ENCODE measurements around the gene TMEM238.
A peak's percentile ranks its signal among the peaks of the same experiment; 100 is the strongest.

DNA sequence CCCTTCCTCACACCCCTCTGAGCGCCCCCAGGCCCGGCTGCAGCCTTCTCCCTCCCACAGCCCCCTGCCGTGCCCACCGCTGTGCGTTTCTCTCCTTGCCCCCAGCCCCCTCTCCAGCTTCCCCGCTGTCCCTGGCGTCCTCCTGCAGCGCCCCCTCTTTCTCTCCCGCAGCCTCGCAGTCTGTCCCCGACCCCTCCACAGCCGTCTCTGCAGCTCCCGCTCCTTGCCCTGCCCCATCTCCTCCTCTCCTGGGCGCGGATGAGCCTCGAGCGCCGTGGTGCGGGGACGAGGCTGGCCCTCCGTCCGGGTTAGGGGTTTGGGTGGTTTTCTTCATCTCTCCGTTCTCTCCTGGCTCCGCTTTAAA lies 43.3 kb downstream of the TMEM238 start:
- TF ChIP-seq ZNF384 (IDR thresholded peaks at IDR 0.05; ENCODE audit: borderline replicate concordance, low read depth, low read length): no peak
- no peak for TF ChIP-seq KDM1A (IDR thresholded peaks at IDR 0.05; ENCODE audit: borderline replicate concordance)
- TF ChIP-seq POU2F2 (IDR thresholded peaks at IDR 0.05; ENCODE audit: borderline replicate concordance, low read depth, low read length): no peak
- TF ChIP-seq SP1 (IDR thresholded peaks at IDR 0.05; ENCODE audit: low read depth, low read length): no peak
- TF ChIP-seq SREBF1 (IDR thresholded peaks at IDR 0.05; ENCODE audit: low read length): no peak
- TF ChIP-seq, protein P1, sequence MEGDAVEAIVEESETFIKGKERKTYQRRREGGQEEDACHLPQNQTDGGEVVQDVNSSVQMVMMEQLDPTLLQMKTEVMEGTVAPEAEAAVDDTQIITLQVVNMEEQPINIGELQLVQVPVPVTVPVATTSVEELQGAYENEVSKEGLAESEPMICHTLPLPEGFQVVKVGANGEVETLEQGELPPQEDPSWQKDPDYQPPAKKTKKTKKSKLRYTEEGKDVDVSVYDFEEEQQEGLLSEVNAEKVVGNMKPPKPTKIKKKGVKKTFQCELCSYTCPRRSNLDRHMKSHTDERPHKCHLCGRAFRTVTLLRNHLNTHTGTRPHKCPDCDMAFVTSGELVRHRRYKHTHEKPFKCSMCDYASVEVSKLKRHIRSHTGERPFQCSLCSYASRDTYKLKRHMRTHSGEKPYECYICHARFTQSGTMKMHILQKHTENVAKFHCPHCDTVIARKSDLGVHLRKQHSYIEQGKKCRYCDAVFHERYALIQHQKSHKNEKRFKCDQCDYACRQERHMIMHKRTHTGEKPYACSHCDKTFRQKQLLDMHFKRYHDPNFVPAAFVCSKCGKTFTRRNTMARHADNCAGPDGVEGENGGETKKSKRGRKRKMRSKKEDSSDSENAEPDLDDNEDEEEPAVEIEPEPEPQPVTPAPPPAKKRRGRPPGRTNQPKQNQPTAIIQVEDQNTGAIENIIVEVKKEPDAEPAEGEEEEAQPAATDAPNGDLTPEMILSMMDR (IDR thresholded peaks at IDR 0.05 in 2 of 3, conservative IDR thresholded peaks at IDR 0.05 in 1 of 3; ENCODE audit: control insufficient read depth in 2 of 3, extremely low read depth in 1 of 3, insufficient read depth in 1 of 3, low read depth in 3 of 3, low read length in 3 of 3): peak; percentile 21 to 27 (median 23); a peak in 4 of 6 replicates
- TF ChIP-seq CEBPB (IDR thresholded peaks at IDR 0.05; ENCODE audit: borderline replicate concordance in 1 of 2, low read depth in 2 of 2, low read length in 2 of 2): no peak
- TF ChIP-seq, protein P2, sequence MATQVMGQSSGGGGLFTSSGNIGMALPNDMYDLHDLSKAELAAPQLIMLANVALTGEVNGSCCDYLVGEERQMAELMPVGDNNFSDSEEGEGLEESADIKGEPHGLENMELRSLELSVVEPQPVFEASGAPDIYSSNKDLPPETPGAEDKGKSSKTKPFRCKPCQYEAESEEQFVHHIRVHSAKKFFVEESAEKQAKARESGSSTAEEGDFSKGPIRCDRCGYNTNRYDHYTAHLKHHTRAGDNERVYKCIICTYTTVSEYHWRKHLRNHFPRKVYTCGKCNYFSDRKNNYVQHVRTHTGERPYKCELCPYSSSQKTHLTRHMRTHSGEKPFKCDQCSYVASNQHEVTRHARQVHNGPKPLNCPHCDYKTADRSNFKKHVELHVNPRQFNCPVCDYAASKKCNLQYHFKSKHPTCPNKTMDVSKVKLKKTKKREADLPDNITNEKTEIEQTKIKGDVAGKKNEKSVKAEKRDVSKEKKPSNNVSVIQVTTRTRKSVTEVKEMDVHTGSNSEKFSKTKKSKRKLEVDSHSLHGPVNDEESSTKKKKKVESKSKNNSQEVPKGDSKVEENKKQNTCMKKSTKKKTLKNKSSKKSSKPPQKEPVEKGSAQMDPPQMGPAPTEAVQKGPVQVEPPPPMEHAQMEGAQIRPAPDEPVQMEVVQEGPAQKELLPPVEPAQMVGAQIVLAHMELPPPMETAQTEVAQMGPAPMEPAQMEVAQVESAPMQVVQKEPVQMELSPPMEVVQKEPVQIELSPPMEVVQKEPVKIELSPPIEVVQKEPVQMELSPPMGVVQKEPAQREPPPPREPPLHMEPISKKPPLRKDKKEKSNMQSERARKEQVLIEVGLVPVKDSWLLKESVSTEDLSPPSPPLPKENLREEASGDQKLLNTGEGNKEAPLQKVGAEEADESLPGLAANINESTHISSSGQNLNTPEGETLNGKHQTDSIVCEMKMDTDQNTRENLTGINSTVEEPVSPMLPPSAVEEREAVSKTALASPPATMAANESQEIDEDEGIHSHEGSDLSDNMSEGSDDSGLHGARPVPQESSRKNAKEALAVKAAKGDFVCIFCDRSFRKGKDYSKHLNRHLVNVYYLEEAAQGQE (IDR thresholded peaks at IDR 0.05; ENCODE audit: low read depth, low read length): no peak
- no peak for TF ChIP-seq ATF7 (IDR thresholded peaks at IDR 0.05; ENCODE audit: low read depth)
- TF ChIP-seq, protein P3, sequence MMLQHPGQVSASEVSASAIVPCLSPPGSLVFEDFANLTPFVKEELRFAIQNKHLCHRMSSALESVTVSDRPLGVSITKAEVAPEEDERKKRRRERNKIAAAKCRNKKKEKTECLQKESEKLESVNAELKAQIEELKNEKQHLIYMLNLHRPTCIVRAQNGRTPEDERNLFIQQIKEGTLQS (IDR thresholded peaks at IDR 0.05; ENCODE audit: borderline replicate concordance, extremely low read depth, low read depth, low read length): no peak
- TF ChIP-seq, protein P4, sequence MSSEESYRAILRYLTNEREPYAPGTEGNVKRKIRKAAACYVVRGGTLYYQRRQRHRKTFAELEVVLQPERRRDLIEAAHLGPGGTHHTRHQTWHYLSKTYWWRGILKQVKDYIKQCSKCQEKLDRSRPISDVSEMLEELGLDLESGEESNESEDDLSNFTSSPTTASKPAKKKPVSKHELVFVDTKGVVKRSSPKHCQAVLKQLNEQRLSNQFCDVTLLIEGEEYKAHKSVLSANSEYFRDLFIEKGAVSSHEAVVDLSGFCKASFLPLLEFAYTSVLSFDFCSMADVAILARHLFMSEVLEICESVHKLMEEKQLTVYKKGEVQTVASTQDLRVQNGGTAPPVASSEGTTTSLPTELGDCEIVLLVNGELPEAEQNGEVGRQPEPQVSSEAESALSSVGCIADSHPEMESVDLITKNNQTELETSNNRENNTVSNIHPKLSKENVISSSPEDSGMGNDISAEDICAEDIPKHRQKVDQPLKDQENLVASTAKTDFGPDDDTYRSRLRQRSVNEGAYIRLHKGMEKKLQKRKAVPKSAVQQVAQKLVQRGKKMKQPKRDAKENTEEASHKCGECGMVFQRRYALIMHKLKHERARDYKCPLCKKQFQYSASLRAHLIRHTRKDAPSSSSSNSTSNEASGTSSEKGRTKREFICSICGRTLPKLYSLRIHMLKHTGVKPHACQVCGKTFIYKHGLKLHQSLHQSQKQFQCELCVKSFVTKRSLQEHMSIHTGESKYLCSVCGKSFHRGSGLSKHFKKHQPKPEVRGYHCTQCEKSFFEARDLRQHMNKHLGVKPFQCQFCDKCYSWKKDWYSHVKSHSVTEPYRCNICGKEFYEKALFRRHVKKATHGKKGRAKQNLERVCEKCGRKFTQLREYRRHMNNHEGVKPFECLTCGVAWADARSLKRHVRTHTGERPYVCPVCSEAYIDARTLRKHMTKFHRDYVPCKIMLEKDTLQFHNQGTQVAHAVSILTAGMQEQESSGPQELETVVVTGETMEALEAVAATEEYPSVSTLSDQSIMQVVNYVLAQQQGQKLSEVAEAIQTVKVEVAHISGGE (CRISPR knock-in tag; IDR thresholded peaks at IDR 0.05): no peak
- no peak for TF ChIP-seq NFYB (IDR thresholded peaks at IDR 0.05; ENCODE audit: insufficient read depth, low read depth, low read length)
